Stomach (tissue), 4 donors: ENCODE results near the gene ADORA1.

Experiments
- CTCF ChIP-seq, 7 experiments: fragments of 450-650 bp in 4 of 7; fragments of 200-600 bp in 3 of 7; sonication (generic) in 3 of 7; IDR thresholded peaks; one replicate each; pipeline ENCODE4 v1.5.1; 2016 to 2019; ENCODE audit warnings: antibody characterized with exemption in 7 of 7, control low read depth in 2 of 7, mild to moderate bottlenecking in 1 of 7
- EP300 ChIP-seq: sonication (generic); formaldehyde crosslinking; IDR thresholded peaks from one replicate; pipeline ENCODE4 v1.6.1; 2017; ENCODE audit warnings: antibody characterized with exemption
- POLR2AphosphoS5 ChIP-seq, 3 donors: sonication (generic); formaldehyde crosslinking; IDR thresholded peaks; one replicate each; pipeline ENCODE4 v1.6.1; 2016; ENCODE audit warnings: antibody characterized with exemption in 3 of 3

- TF ChIP-seq EP300 (no peak), CTCF (IDR thresholded peaks at IDR 0.05) (no peak), POLR2AphosphoS5 (IDR thresholded peaks at IDR 0.05) (no peak)
Measured at GRCh38 chr1:203081465-203082230, 45.9 kb upstream of the ADORA1 start.
